GM12878 (cell line): ENCODE data around the gene CACNA1D.

Experiments
- CTCF ChIP-seq, 3 experiments: IDR thresholded peaks in 2 of 3; conservative IDR thresholded peaks in 1 of 3; 2 replicates each; pipeline ENCODE4 v1.5.1; 2011; ENCODE audit warnings: low read depth in 3 of 3, low read length in 3 of 3, mild to moderate bottlenecking in 3 of 3, control low read depth in 2 of 3, moderate library complexity in 2 of 3, inconsistent platforms in 1 of 3, mixed read lengths in 1 of 3; ENCODE audit not compliant: control insufficient read depth in 2 of 3, insufficient read depth in 1 of 3; ENCODE audit errors: extremely low read depth in 1 of 3
- ELK1 ChIP-seq: IDR thresholded peaks from 2 replicates; pipeline ENCODE4 v1.6.1; 2012; ENCODE audit warnings: low read depth, low read length, improper control_type of control experiment
- FOXM1 ChIP-seq: IDR thresholded peaks from 2 replicates; pipeline ENCODE4 v1.6.1; 2012; ENCODE audit warnings: low read depth, mild to moderate bottlenecking, inconsistent platforms, low read length, moderate library complexity
- MYC ChIP-seq: IDR thresholded peaks from 2 replicates; pipeline ENCODE4 v1.6.1; 2011; ENCODE audit warnings: mild to moderate bottlenecking, low read length, moderate library complexity, inconsistent platforms; ENCODE audit not compliant: insufficient read depth, insufficient replicate concordance, insufficient read length, severe bottlenecking
- NFIC ChIP-seq: IDR thresholded peaks from 2 replicates; pipeline ENCODE4 v1.6.1; 2012; ENCODE audit warnings: low read depth, mild to moderate bottlenecking, inconsistent platforms, low read length, moderate library complexity
- POLR2A ChIP-seq: IDR thresholded peaks from 2 replicates; pipeline ENCODE4 v1.6.1; 2011; ENCODE audit warnings: low read depth, mild to moderate bottlenecking, low read length
- POLR2AphosphoS5 ChIP-seq: IDR thresholded peaks from 2 replicates; pipeline ENCODE4 v1.6.1; 2011; ENCODE audit warnings: mild to moderate bottlenecking, low read length, inconsistent platforms
- SIN3A ChIP-seq: IDR thresholded peaks from 2 replicates; pipeline ENCODE4 v1.6.1; 2012; ENCODE audit warnings: low read depth, low read length, improper control_type of control experiment
- SPI1 ChIP-seq: IDR thresholded peaks from 2 replicates; pipeline ENCODE4 v1.6.1; 2011; ENCODE audit warnings: low read depth, mild to moderate bottlenecking, low read length, moderate library complexity, borderline replicate concordance; ENCODE audit not compliant: insufficient read depth

- TF ChIP-seq SPI1: no peak
- no peak for TF ChIP-seq CTCF (IDR thresholded peaks at IDR 0.05 in 2 of 3, conservative IDR thresholded peaks at IDR 0.05 in 1 of 3; ENCODE audit: control insufficient read depth in 2 of 3, extremely low read depth in 1 of 3, insufficient read depth in 1 of 3, low read depth in 3 of 3, low read length in 3 of 3)
- no peak for TF ChIP-seq NFIC
- TF ChIP-seq POLR2AphosphoS5: no peak
- TF ChIP-seq POLR2A: no peak
- TF ChIP-seq MYC: no peak
- no peak for TF ChIP-seq ELK1
- no peak for TF ChIP-seq SIN3A
- TF ChIP-seq FOXM1: no peak
Observed at GRCh38 chr3:53630547-53630946, 136.1 kb downstream of the CACNA1D start.
